ENCODE measurements around the gene EXTL1. TPM values are rescaled to one million over a fixed set of nuclear protein-coding genes. Genes with fewer than 3 reads are reported as not detected.
A peak's percentile ranks its signal among the peaks of the same experiment; 100 is the strongest.

EXTL1 gene
- total and polyA plus RNA-seq, 2 donors from 2014 or later, result 0.28 to 0.45 TPM

- intact Hi-C loops (cut with DNase I), result no loop called here
- no peak overlapping the region for H3K4me3 ChIP-seq (ENCODE audit: low read length in 3 of 3)
- H3K36me3 ChIP-seq (ENCODE audit: control insufficient read depth in 2 of 3, insufficient read depth in 3 of 3, low read length in 3 of 3), result no peaks in the 10 kb centered on the region
- no peaks in the 10 kb centered on the region for H3K9me3 ChIP-seq (ENCODE audit: control insufficient read depth in 2 of 3, insufficient read depth in 1 of 3, low read length in 3 of 3)
- H3K9ac ChIP-seq (ENCODE audit: low read length in 3 of 3), result no peak overlapping the region
- no peak for TF ChIP-seq CTCF (IDR thresholded peaks at IDR 0.05; ENCODE audit: borderline replicate concordance, extremely low read depth, insufficient read depth)
- FAIRE-seq (no peak), DNase-seq (peak in 2 of 5 donors; percentile 38 to 41)
- H3K27me3 ChIP-seq (ENCODE audit: control insufficient read depth, insufficient read depth, low read length), result no peaks in the 10 kb centered on the region
- H3K4me1 ChIP-seq (ENCODE audit: control insufficient read depth in 2 of 3, insufficient read depth in 2 of 3, low read depth in 1 of 3, low read length in 3 of 3), result no peaks in the 10 kb centered on the region
- no peak overlapping the region for H3K27ac ChIP-seq (ENCODE audit: low read depth in 2 of 2, low read length in 2 of 2)
These were observed 43.0 kb downstream of the EXTL1 start for GRCh38 chr1:26064553-26064952.

- no peak for DNase-seq
- no peak overlapping the region for H3K9ac ChIP-seq (ENCODE audit: low read length in 3 of 3)
- intact Hi-C loops (cut with DNase I), result no loop called here
- FAIRE-seq, result no peak
- H3K9me3 ChIP-seq (ENCODE audit: control insufficient read depth in 2 of 3, insufficient read depth in 1 of 3, low read length in 3 of 3), result no peaks in the 10 kb centered on the region
- H3K27me3 ChIP-seq (ENCODE audit: control insufficient read depth, insufficient read depth, low read length), result no peaks in the 10 kb centered on the region
- no peak for TF ChIP-seq CTCF (IDR thresholded peaks at IDR 0.05; ENCODE audit: borderline replicate concordance, extremely low read depth, insufficient read depth)
- no peaks in the 10 kb centered on the region for H3K4me1 ChIP-seq (ENCODE audit: control insufficient read depth in 2 of 3, insufficient read depth in 2 of 3, low read depth in 1 of 3, low read length in 3 of 3)
- H3K36me3 ChIP-seq (ENCODE audit: control insufficient read depth in 2 of 3, insufficient read depth in 3 of 3, low read length in 3 of 3), result no peaks in the 10 kb centered on the region
- H3K27ac ChIP-seq (ENCODE audit: low read depth in 2 of 2, low read length in 2 of 2), result no peak overlapping the region
- no peak overlapping the region for H3K4me3 ChIP-seq (ENCODE audit: low read length in 3 of 3)
These were observed 44.6 kb downstream of the EXTL1 start for GRCh38 chr1:26066160-26066559.

- H3K4me3 ChIP-seq (ENCODE audit: low read length in 3 of 3), result no peak overlapping the region
- intact Hi-C loops (cut with DNase I), result no loop called here
- no peak overlapping the region for H3K9ac ChIP-seq (ENCODE audit: low read length in 3 of 3)
- no peak for TF ChIP-seq CTCF (IDR thresholded peaks at IDR 0.05; ENCODE audit: borderline replicate concordance, extremely low read depth, insufficient read depth)
- no peaks in the 10 kb centered on the region for H3K9me3 ChIP-seq (ENCODE audit: control insufficient read depth in 2 of 3, insufficient read depth in 1 of 3, low read length in 3 of 3)
- DNase-seq (no peak), FAIRE-seq (no peak)
- no peaks in the 10 kb centered on the region for H3K4me1 ChIP-seq (ENCODE audit: control insufficient read depth in 2 of 3, insufficient read depth in 2 of 3, low read depth in 1 of 3, low read length in 3 of 3)
- no peaks in the 10 kb centered on the region for H3K36me3 ChIP-seq (ENCODE audit: control insufficient read depth in 2 of 3, insufficient read depth in 3 of 3, low read length in 3 of 3)
- no peaks in the 10 kb centered on the region for H3K27me3 ChIP-seq (ENCODE audit: control insufficient read depth, insufficient read depth, low read length)
- no peak overlapping the region for H3K27ac ChIP-seq (ENCODE audit: low read depth in 2 of 2, low read length in 2 of 2)
These were observed 45.3 kb downstream of the EXTL1 start for GRCh38 chr1:26066857-26067256.

- intact Hi-C loops (cut with DNase I), result no loop called here
- no peak within 1 kb of the TSS for H3K27ac ChIP-seq (ENCODE audit: low read depth in 2 of 2, low read length in 2 of 2)
These were observed 45.9 kb downstream of the EXTL1 start, which contains the start of gene TRIM63 for GRCh38 chr1:26067432-26067911. TSS of gene TRIM63 (minus strand) at chr1:26067630. CDS start at chr1:26067494, 136 bp downstream.

More at GRCh38 chr1:26067432-26067911, 45.9 kb downstream of the EXTL1 start, which contains the start of gene TRIM63:
- no peak within 1 kb of the TSS for H3K4me3 ChIP-seq (ENCODE audit: low read length in 3 of 3)
- no peaks in the 10 kb centered on the region for H3K36me3 ChIP-seq (ENCODE audit: control insufficient read depth in 2 of 3, insufficient read depth in 3 of 3, low read length in 3 of 3)
- H3K27me3 ChIP-seq (ENCODE audit: control insufficient read depth, insufficient read depth, low read length), result no peaks in the 10 kb centered on the region
- no peak for TF ChIP-seq CTCF (IDR thresholded peaks at IDR 0.05; ENCODE audit: borderline replicate concordance, extremely low read depth, insufficient read depth)
- peaks cover 0 to 2% (median 0%) of the 10 kb centered on the region in 3 donors for H3K4me1 ChIP-seq (ENCODE audit: control insufficient read depth in 2 of 3, insufficient read depth in 2 of 3, low read depth in 1 of 3, low read length in 3 of 3)
- no peaks in the 10 kb centered on the region for H3K9me3 ChIP-seq (ENCODE audit: control insufficient read depth in 2 of 3, insufficient read depth in 1 of 3, low read length in 3 of 3)
- FAIRE-seq (no peak), DNase-seq (peak in 4 of 5 donors; percentile 51 to 76 (median 65))
- no peak within 1 kb of the TSS for H3K9ac ChIP-seq (ENCODE audit: low read length in 3 of 3)

All from kidney (tissue), 14 donors.